Vagina (tissue), 2 donors: ENCODE data around the gene HOXC11.

ENCODE experiments used
- POLR2A ChIP-seq, 2 donors: fragments of 450-650 bp; IDR thresholded peaks; one replicate each; pipeline ENCODE4 v1.6.1; 2017; ENCODE audit warnings: antibody characterized with exemption in 2 of 2, mild to moderate bottlenecking in 2 of 2, moderate library complexity in 2 of 2
- POLR2AphosphoS5 ChIP-seq, 2 donors: sonication (generic); formaldehyde crosslinking; IDR thresholded peaks; one replicate each; pipeline ENCODE4 v1.9.0; 2017; ENCODE audit warnings: antibody characterized with exemption in 2 of 2, mild to moderate bottlenecking in 2 of 2, low read depth in 1 of 2; ENCODE audit not compliant: insufficient read depth in 1 of 2
- TF ChIP-seq, protein P1 (sequence below), 3 experiments: fragments of 450-650 bp in 2 of 3; fragments of 200-600 bp in 1 of 3; sonication (generic) in 1 of 3; IDR thresholded peaks; one replicate each; pipeline ENCODE4 v1.5.1; 2017 to 2019; ENCODE audit warnings: antibody characterized with exemption in 3 of 3, mild to moderate bottlenecking in 2 of 3, moderate library complexity in 2 of 3

DNA sequence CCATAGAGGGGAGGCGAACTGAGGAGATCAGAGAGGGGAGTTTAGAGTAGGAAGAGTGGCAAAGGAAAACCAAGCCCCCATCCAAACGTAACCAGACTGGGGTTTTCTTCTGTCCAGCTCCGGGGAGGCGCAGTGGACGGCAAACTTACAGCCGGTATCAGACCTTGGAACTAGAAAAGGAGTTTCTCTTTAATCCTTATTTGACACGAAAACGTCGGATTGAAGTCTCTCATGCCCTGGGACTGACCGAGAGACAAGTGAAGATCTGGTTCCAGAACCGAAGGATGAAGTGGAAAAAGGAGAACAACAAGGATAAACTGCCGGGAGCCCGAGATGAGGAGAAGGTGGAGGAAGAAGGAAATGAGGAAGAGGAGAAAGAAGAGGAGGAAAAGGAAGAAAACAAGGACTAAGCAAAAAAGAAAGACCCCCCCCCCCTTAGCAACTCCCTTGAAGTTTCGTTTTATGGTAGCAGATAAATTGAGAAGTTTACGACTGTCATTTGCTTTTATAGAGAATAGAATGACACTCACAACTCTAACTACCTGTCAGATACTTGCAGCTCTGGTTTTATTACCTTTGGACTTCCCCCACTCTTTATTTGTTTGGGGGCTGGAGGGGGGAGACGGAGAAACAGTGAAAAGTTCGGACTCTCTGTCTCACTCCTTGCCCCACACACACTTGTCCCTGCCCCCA, 38.2 kb downstream of the HOXC11 start:
- TF ChIP-seq, protein P1, sequence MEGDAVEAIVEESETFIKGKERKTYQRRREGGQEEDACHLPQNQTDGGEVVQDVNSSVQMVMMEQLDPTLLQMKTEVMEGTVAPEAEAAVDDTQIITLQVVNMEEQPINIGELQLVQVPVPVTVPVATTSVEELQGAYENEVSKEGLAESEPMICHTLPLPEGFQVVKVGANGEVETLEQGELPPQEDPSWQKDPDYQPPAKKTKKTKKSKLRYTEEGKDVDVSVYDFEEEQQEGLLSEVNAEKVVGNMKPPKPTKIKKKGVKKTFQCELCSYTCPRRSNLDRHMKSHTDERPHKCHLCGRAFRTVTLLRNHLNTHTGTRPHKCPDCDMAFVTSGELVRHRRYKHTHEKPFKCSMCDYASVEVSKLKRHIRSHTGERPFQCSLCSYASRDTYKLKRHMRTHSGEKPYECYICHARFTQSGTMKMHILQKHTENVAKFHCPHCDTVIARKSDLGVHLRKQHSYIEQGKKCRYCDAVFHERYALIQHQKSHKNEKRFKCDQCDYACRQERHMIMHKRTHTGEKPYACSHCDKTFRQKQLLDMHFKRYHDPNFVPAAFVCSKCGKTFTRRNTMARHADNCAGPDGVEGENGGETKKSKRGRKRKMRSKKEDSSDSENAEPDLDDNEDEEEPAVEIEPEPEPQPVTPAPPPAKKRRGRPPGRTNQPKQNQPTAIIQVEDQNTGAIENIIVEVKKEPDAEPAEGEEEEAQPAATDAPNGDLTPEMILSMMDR (IDR thresholded peaks at IDR 0.05), result no peak
- TF ChIP-seq POLR2A (IDR thresholded peaks at IDR 0.05) (no peak), POLR2AphosphoS5 (IDR thresholded peaks at IDR 0.05; ENCODE audit: insufficient read depth in 1 of 2, low read depth in 1 of 2) (no peak)
